Measurements from ENCODE around the gene PRPS2. TPM values are rescaled to one million over a fixed set of nuclear protein-coding genes. Genes with fewer than 3 reads are reported as not detected.

PRPS2 gene
- total and polyA plus RNA-seq, 2 of the 8 experiments (the other 6 are each of a cell fraction or from before 2014, with no cell fraction given) = 11.8 to 31.4 TPM

- TF ChIP-seq CHD7 (IDR thresholded peaks at IDR 0.05; ENCODE audit: insufficient replicate concordance, low read length) (no peak), GABPA (IDR thresholded peaks at IDR 0.05; ENCODE audit: borderline replicate concordance, insufficient read depth, low read length) (no peak), SAP30 (IDR thresholded peaks at IDR 0.05; ENCODE audit: insufficient read depth, insufficient replicate concordance, low read length) (no peak), FOSL1 (IDR thresholded peaks at IDR 0.05; ENCODE audit: insufficient read depth, low read depth, low read length) (no peak), EP300 (IDR thresholded peaks at IDR 0.05; ENCODE audit: borderline replicate concordance in 1 of 2, low read depth in 2 of 2, low read length in 2 of 2) (no peak), EGR1 (IDR thresholded peaks at IDR 0.05; ENCODE audit: borderline replicate concordance, low read depth, low read length) (no peak), YY1 (IDR thresholded peaks at IDR 0.05; ENCODE audit: low read depth, low read length) (no peak), ASH2L (IDR thresholded peaks at IDR 0.05; ENCODE audit: low read length) (no peak), SIRT6 (IDR thresholded peaks at IDR 0.05; ENCODE audit: low read length) (no peak)
Measured at GRCh38 chrX:12789976-12790375, 1.2 kb upstream of the PRPS2 start (continued).
